Umbilical cord (tissue), 2 donors: ENCODE data around the gene CYBRD1. TPM values are rescaled to one million over a fixed set of nuclear protein-coding genes. Genes with fewer than 3 reads are reported as not detected.
"Not testable (repeated sequence)": the region's sequence is repeated elsewhere in the genome, so short reads cannot be mapped to it uniquely, and the experiment has no call there.

Experiments used
- DNase-seq: peaks from one replicate; pipeline ENCODE4 v3.0.0-alpha.2; 2015; ENCODE audit warnings: low spot score
- total RNA-seq: library from RNA; depleted of rRNA; stranded (reverse); fragments of >200 nt; gene quantifications from one replicate; pipeline ENCODE4 v1.2.3, GENCODE V29; 2014; ENCODE audit warnings: low replicate concordance; ENCODE audit not compliant: insufficient read depth

The CYBRD1 gene
- total RNA-seq, 1 donor from 2014 or later: 289 TPM

GRCh38 chr2:171515672-171516298 is 6.5 kb upstream of the CYBRD1 start:
- no peak for DNase-seq

- DNase-seq: no peak
These were observed 5.5 kb upstream of the CYBRD1 start for GRCh38 chr2:171516793-171517192.

- no peak for DNase-seq
These were observed 1.8 kb upstream of the CYBRD1 start for GRCh38 chr2:171520471-171520870.

- peak; percentile 20 for DNase-seq
These were observed 768 bp upstream of the CYBRD1 start for GRCh38 chr2:171521361-171522051.

DNA sequence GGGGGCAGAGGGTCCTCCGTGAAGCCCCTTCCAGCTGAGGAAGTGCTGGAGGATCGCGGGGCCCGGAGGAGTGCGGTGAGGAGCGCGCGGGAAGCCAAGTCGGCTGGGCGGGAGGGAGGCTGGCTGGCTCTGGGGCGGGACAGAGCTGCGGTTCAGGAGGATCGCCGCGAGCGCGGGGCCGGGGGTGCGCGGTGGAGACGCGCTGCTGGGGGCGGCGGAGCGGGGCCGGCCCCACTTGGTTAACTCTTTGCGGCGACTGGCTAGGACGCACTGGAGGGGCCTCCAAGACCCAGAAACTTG is 464 bp downstream of the CYBRD1 start:
- DNase-seq: no peak

GRCh38 chr2:171523088-171524017 is 1.1 kb downstream of the CYBRD1 start:
- peak; percentile 92 for DNase-seq

DNA sequence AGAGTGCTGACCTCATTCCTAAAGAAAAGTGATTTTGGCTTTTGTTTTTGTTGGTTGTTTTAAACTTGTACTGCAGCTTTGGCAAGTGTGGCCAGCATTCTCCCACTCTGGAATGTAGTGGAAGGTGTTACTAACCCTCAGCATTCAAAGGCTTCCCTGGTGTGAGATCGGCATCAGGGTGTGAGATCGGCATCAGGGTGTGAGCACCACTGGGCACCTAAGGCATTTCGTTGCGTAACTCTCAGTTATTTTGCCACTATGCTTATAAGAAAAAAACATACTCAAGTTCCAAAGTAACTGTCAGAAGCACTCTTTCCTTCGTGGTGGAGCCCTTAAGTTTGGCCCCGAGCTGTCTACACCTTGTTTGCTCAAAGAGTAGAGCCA is 1.7 kb downstream of the CYBRD1 start:
- DNase-seq: peak; percentile 25

- no peak for DNase-seq
These were observed 7.6 kb downstream of the CYBRD1 start for GRCh38 chr2:171529914-171530313.

GRCh38 chr2:171530378-171530777 is 8.1 kb downstream of the CYBRD1 start:
- no peak for DNase-seq

- DNase-seq: not testable (repeated sequence)
These were observed 8.6 kb downstream of the CYBRD1 start for GRCh38 chr2:171530859-171531258.

DNA sequence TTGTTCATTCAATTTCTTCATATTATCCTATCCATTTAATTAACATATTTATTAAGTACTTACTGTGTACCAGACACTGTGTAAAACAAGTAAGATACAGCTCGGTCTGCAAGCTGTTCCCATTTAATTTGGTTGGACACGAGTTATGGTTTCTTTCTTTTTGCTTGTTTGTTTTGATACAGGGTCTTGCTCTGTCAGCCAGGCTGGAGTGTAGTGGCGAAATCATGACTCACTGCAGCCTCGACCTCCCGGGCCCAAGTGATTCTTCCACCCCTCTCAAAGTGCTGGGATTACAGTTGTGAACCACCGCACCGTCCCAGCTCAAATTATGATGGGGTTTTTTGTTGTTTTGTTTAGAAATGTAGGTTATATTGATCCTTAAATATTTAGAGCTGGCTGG is 9.0 kb downstream of the CYBRD1 start:
- DNase-seq: peak; percentile 25

DNA sequence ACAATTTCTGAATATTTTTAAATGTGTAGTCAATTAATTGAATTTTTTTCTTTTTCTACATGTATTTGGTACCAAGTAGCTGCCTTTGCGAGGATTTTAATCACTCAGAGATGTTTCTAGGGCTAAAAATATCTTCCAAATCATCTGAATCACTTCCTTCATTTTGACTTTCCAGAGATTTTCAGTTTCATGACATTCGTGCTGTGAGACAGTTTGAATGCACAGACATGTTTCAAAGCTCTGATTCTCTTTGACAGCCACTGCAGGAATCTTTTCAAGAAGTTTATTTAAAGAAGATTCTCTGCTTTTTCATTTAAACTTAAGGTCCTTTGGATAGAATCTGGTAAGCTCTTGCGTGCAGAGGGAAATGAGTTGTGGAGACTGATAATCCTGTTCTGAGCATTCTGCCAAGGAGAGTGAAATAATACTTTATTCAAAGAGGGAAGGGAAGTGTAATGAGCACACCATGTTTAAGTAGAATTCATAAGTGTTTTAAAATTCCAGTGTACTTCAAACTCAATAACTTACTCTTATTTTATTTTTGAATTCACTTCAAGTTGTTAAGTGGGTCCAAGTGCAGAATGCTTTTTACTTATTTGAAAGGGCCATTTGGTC is 9.7 kb downstream of the CYBRD1 start:
- peak; percentile 31 for DNase-seq

DNA sequence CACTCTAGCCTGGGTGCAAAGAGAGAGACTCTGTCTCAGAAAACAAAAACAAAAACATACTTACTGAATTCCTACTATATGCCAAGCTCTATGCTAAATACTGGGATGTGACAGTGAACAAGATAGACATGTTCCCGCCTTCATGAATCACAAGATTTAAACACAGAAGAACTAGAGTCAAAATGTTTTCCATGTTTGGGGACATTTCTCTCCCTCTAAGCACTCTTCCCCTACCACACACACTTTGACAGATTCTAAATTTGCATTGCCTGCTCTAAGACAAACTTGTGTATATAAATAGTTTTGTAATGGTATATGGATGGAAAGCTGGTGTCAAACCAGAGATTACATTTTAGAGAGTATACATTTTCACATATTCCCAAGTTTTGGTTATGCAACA is 11.1 kb downstream of the CYBRD1 start:
- no peak for DNase-seq

DNA sequence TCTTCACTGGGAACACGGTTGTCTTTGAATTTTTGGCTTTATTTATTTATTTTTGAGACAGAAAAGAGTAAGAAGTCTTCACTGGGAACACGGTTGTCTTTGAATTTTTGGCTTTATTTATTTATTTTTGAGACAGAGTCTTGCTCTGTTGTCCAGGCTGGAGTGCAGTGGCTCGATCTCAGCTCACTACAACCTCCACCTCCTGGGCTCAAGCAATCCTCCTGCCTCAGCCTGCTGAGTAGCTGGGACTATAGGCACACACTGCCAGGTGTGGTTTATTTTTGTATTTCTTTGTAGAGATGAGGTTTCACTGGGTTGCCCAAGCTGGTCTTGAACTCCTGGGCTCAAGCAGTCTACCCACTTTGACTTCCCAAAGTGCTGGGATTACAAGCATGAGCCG is 13.3 kb downstream of the CYBRD1 start:
- DNase-seq: not testable (repeated sequence)

GRCh38 chr2:171540437-171540836 is 18.2 kb downstream of the CYBRD1 start:
- DNase-seq: no peak

GRCh38 chr2:171541202-171541887 is 19.1 kb downstream of the CYBRD1 start:
- peak; percentile 36 for DNase-seq

DNA sequence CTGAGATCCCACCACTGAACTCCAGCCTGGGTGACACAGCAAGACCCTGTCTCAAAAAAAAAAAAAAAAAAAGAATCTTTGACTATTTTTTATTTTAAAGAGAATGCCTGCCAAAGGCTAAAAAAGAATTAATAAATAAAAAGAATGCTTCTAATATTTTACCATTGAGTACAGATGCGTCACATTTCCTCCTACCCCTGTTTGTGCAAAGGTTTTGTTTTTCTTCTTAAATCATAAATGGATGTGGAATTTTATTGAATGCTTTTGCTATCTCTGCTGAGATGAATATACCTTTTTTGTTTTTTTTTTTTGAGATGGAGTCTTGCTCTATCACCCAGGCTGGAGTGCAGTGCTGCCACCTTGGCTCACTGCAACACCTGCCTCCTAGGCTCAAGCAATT is 22.8 kb downstream of the CYBRD1 start:
- DNase-seq: no peak

DNA sequence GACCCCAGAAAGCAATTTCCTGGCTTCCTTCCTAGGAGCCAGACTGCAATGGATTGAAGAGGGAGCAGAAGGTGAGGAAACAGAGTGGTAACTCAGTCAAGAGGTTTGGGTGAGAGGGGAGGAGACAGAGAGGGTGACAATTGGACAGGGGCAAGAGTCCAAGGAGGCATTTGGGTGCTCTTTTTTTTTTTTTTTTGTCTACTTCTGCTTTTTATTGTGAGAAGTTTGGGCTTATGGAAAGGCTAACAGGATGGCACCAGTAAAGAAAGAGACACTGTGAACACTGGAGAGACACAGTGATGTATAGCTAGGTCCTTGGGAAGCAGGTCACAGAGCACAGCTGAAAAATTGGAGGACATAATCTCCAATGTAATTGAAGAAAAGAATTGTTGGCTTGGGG is 25.0 kb downstream of the CYBRD1 start:
- DNase-seq: no peak

GRCh38 chr2:171547720-171548119 is 25.4 kb downstream of the CYBRD1 start:
- no peak for DNase-seq

DNA sequence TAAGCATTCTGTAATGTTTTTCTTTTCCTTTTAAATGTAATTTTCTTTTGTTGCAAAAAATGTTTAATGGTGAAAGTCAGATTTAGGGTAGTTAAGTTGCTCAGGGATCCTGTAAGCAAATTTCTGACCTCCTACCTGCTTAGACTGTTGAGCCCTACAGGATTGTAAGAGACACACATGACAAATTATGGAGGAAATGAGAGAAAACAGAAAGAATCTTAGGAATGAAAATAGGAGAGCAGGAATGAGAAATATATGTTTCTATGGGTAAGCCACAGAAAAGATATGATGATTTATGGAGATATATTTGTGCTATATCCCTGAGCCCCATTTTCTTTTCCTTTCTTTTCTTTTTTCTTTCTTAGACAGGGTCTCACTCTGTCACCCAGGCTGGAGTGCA is 28.3 kb downstream of the CYBRD1 start:
- no peak for DNase-seq

GRCh38 chr2:171551836-171552235 is 29.6 kb downstream of the CYBRD1 start:
- DNase-seq: peak; percentile 44

DNA sequence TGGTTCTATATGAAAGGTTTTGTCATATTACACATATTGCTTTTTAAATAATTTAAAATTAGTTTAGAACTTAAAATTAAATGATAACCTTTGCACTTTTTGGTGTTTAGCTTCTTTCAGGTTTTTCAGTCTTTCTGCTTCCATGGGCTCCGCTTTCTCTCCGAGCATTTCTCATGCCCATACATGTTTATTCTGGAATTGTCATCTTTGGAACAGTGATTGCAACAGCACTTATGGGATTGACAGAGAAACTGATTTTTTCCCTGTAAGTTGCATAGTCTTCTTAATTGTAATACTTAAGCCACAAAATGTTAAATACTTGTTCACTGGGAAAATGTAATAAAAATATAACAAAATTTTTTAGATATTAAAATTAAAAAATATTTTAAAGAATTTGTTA is 31.0 kb downstream of the CYBRD1 start:
- no peak for DNase-seq
